Measurements from ENCODE around the gene LTB4R2. TPM values are rescaled to one million over a fixed set of nuclear protein-coding genes. Genes with fewer than 3 reads are reported as not detected.
"Not testable (repeated sequence)": the region's sequence is repeated elsewhere in the genome, so short reads cannot be mapped to it uniquely, and the experiment has no call there.

LTB4R2 gene
- total RNA-seq, 4 donors from 2014 or later: 6.8 to 18.5 (median 10.9) TPM

- 89% methylated on average over 5 of the region's 5 CpGs for WGBS, 2 donors
- DNase-seq: no peak
- H3K4me3 ChIP-seq (replicated peaks in 1 of 3): no peak overlapping the region
- peaks cover 9 to 25% of the 10 kb centered on the region in 2 donors for H3K4me1 ChIP-seq
- intact Hi-C loops (cut with DNase I): no loop called here
- no peaks in the 10 kb centered on the region for H3K36me3 ChIP-seq
- no peaks in the 10 kb centered on the region for H3K9me3 ChIP-seq
- H3K27me3 ChIP-seq: no peaks in the 10 kb centered on the region
- TF ChIP-seq POLR2A (IDR thresholded peaks at IDR 0.05) (no peak), CTCF (IDR thresholded peaks at IDR 0.05) (no peak)
- no peak overlapping the region for H3K27ac ChIP-seq
Measured at GRCh38 chr14:24353559-24354481, 43.9 kb downstream of the LTB4R2 start.

GRCh38 chr14:24354482-24354825 is 44.5 kb downstream of the LTB4R2 start:
- H3K27ac ChIP-seq; H3K36me3 ChIP-seq; H3K9me3 ChIP-seq; DNase-seq; intact Hi-C loops (cut with DNase I); H3K27me3 ChIP-seq; H3K4me3 ChIP-seq (replicated peaks in 1 of 3): not testable (repeated sequence)
- H3K4me1 ChIP-seq: peaks cover 9 to 25% of the 10 kb centered on the region in 2 donors
- WGBS, 2 donors: 89 to 95% methylated on average over 3 of the region's 3 CpGs

GRCh38 chr14:24355009-24355408 is 45.1 kb downstream of the LTB4R2 start:
- intact Hi-C loops (cut with DNase I): no loop called here
- no peak for TF ChIP-seq POLR2A (IDR thresholded peaks at IDR 0.05)
- TF ChIP-seq CTCF (IDR thresholded peaks at IDR 0.05): no peak
- no peaks in the 10 kb centered on the region for H3K27me3 ChIP-seq
- WGBS, 2 donors: 89 to 90% methylated on average over 7 of the region's 7 CpGs
- peaks cover 9 to 25% of the 10 kb centered on the region in 2 donors for H3K4me1 ChIP-seq
- DNase-seq: no peak
- no peaks in the 10 kb centered on the region for H3K9me3 ChIP-seq
- H3K4me3 ChIP-seq (replicated peaks in 1 of 3): no peak overlapping the region
- H3K36me3 ChIP-seq: no peaks in the 10 kb centered on the region
- H3K27ac ChIP-seq: no peak overlapping the region

- no peak overlapping the region for H3K27ac ChIP-seq
- H3K4me1 ChIP-seq: peaks cover 9 to 25% of the 10 kb centered on the region in 2 donors
- intact Hi-C loops (cut with DNase I): no loop called here
- TF ChIP-seq CTCF (IDR thresholded peaks at IDR 0.05): no peak
- TF ChIP-seq POLR2A (IDR thresholded peaks at IDR 0.05): no peak
- H3K9me3 ChIP-seq: no peaks in the 10 kb centered on the region
- no peaks in the 10 kb centered on the region for H3K36me3 ChIP-seq
- H3K4me3 ChIP-seq (replicated peaks in 1 of 3): no peak overlapping the region
- no peaks in the 10 kb centered on the region for H3K27me3 ChIP-seq
- 95 to 96% methylated on average over 4 of the region's 4 CpGs for WGBS, 2 donors
- no peak for DNase-seq
Measured at GRCh38 chr14:24356208-24356607, 46.3 kb downstream of the LTB4R2 start.

- Histone ChIP-seq H3K27me3 (no peaks in the 10 kb centered on the region), H3K4me3 (replicated peaks in 1 of 3) (no peak overlapping the region), H3K36me3 (no peaks in the 10 kb centered on the region), H3K4me1 (peaks cover 5 to 6% of the 10 kb centered on the region in 2 donors), H3K9me3 (no peaks in the 10 kb centered on the region), H3K27ac (no peak overlapping the region)
- TF ChIP-seq CTCF (IDR thresholded peaks at IDR 0.05) (no peak), POLR2A (IDR thresholded peaks at IDR 0.05) (no peak)
- intact Hi-C loops (cut with DNase I): no loop called here
- no peak for DNase-seq
- WGBS, 2 donors: 92 to 100% methylated on average over 3 of the region's 3 CpGs
Measured at GRCh38 chr14:24360281-24360680, 50.3 kb downstream of the LTB4R2 start.
